ENCODE measurements around the gene DGCR8.

Gene DGCR8

GRCh38 chr22:20135265-20135664, 55.2 kb downstream of the DGCR8 start:
- TF ChIP-seq RARB (CRISPR knock-in tag; IDR thresholded peaks at IDR 0.05) (no peak), GLIS3 (CRISPR knock-in tag; IDR thresholded peaks at IDR 0.05) (no peak), POU6F1 (CRISPR knock-in tag; IDR thresholded peaks at IDR 0.05; ENCODE audit: borderline replicate concordance, low read depth) (no peak), ZFP30 (CRISPR knock-in tag; IDR thresholded peaks at IDR 0.05) (no peak), CSRNP3 (CRISPR knock-in tag; IDR thresholded peaks at IDR 0.05) (no peak), CSDC2 (CRISPR knock-in tag; IDR thresholded peaks at IDR 0.05) (no peak)
- no peak for ATAC-seq

- no peak for TF ChIP-seq ISL1 (CRISPR knock-in tag; IDR thresholded peaks at IDR 0.05)
- no peak for TF ChIP-seq ZNF70 (CRISPR knock-in tag; IDR thresholded peaks at IDR 0.05)
- no peak for TF ChIP-seq ARNTL (CRISPR knock-in tag; IDR thresholded peaks at IDR 0.05; ENCODE audit: borderline replicate concordance, low read depth)
- no peak for TF ChIP-seq TSHZ2 (CRISPR knock-in tag; IDR thresholded peaks at IDR 0.05)
- no peak for TF ChIP-seq CSDC2 (CRISPR knock-in tag; IDR thresholded peaks at IDR 0.05)
Measured at GRCh38 chr22:20135806-20136602, 56.0 kb downstream of the DGCR8 start.

GRCh38 chr22:20136603-20136873, 56.5 kb downstream of the DGCR8 start:
- no peak for ATAC-seq
- TF ChIP-seq TCF4 (CRISPR knock-in tag; IDR thresholded peaks at IDR 0.05; ENCODE audit: borderline replicate concordance) (no peak), TSHZ2 (CRISPR knock-in tag; IDR thresholded peaks at IDR 0.05) (no peak), ESRRG (CRISPR knock-in tag; IDR thresholded peaks at IDR 0.05) (no peak), RARB (CRISPR knock-in tag; IDR thresholded peaks at IDR 0.05) (no peak)

More at GRCh38 chr22:20135806-20136602, 56.0 kb downstream of the DGCR8 start:
- ATAC-seq = no peak

GRCh38 chr22:20137113-20137512, 57.1 kb downstream of the DGCR8 start:
- ATAC-seq = no peak
- TF ChIP-seq TSHZ2 (CRISPR knock-in tag; IDR thresholded peaks at IDR 0.05) (no peak), CSRNP3 (CRISPR knock-in tag; IDR thresholded peaks at IDR 0.05) (no peak), ISL1 (CRISPR knock-in tag; IDR thresholded peaks at IDR 0.05) (no peak), CREB5 (CRISPR knock-in tag; IDR thresholded peaks at IDR 0.05; ENCODE audit: low read depth) (no peak)

Data from SK-N-SH treated with all-trans-retinoic acid at 6 μM for 48 hours (cell line).